ENCODE results near the gene SPTB.
A peak's percentile ranks its signal among the peaks of the same experiment; 100 is the strongest.
"Not testable (repeated sequence)": the region's sequence is repeated elsewhere in the genome, so short reads cannot be mapped to it uniquely, and the experiment has no call there.

SPTB gene

DNA sequence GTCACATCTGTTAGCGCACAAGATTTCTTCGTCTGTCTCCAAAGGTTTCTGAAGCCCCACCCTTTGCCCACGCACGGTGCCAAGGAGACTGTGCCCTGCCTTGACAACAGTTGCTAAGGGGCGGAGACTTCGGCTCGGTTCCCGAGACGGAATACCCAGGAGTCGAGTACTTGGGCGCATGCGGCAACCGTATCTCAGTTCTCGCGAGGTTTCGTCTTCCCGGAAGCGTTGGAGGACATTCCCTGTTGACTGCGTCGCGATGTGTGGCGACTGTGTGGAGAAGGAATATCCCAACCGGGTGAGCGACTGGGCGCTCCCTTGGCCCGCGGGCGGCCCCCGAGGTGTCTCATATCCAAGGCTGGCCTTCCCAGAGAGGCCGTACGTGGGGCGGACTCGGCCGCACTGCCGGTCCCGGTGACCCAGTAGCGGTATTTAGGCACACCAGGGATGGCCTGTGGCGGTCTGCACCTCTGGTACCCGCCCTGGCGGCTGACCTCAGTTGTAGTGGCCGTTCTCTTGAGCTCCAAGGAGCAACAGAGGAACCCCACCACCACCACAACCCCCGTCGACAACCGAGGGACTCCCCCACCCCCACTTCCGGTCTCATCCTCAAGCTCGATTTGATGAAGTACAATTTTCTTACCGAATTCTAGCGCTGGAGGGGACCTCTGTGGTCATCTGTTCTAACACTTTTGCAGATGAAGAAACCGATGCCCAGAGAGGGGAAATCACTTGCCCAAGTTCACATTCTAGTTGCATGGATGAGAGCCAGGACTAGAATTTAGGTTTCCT, 34.7 kb upstream of the SPTB start, which contains the start of gene CHURC1:
TSS of gene CHURC1 (plus strand) at position 219 of the 792 bp plus-strand sequence. CDS start at position 260, 41 bp downstream.
- in situ Hi-C loops (cut with MboI; ENCODE audit: low sequenced_read_pairs, unreplicated experiment): no loop called here
- TF ChIP-seq, protein P1, sequence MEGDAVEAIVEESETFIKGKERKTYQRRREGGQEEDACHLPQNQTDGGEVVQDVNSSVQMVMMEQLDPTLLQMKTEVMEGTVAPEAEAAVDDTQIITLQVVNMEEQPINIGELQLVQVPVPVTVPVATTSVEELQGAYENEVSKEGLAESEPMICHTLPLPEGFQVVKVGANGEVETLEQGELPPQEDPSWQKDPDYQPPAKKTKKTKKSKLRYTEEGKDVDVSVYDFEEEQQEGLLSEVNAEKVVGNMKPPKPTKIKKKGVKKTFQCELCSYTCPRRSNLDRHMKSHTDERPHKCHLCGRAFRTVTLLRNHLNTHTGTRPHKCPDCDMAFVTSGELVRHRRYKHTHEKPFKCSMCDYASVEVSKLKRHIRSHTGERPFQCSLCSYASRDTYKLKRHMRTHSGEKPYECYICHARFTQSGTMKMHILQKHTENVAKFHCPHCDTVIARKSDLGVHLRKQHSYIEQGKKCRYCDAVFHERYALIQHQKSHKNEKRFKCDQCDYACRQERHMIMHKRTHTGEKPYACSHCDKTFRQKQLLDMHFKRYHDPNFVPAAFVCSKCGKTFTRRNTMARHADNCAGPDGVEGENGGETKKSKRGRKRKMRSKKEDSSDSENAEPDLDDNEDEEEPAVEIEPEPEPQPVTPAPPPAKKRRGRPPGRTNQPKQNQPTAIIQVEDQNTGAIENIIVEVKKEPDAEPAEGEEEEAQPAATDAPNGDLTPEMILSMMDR (IDR thresholded peaks at IDR 0.05; ENCODE audit: borderline replicate concordance, control extremely low read depth, extremely low read depth, insufficient read depth, missing control alignments): no peak
- DNase-seq (ENCODE audit: low spot score): peak; percentile 91

DNA sequence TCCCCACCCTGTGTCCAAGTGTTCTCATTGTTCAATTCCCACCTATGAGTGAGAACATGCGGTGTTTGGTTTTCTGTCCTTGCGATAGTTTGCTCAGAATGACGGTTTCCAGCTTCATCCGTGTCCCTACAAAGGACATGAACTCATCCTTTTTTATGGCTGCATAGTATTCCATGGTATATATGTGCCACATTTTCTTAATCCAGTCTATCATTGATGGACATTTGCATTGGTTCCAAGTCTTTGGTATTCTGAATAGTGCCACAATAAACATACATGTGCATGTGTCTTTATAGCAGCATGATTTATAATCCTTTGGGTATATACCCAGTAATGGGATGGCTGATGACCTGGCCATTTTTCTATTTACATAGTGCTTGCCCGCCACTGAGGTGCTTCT, 33.8 kb upstream of the SPTB start:
- in situ Hi-C loops (cut with MboI; ENCODE audit: low sequenced_read_pairs, unreplicated experiment); DNase-seq (ENCODE audit: low spot score): not testable (repeated sequence)

DNA sequence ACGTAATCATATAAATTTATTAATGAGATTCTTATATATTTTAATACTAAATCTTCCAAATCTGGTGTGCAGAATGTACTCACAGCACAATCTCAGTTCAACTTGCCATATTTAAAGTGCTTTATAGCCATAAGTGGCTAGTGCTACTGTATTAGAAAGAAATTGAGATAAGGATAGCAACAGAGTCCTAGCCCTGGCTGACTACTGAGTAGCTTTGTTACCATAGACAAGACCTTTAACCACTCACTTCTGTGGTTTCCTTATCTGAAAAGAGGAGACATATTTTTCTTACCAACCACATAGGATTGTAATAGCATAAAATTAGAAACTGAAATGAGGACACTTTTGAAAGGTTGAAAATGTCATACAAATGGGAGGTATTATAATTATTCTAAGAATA, 32.6 kb upstream of the SPTB start:
- TF ChIP-seq, protein P1 (IDR thresholded peaks at IDR 0.05; ENCODE audit: borderline replicate concordance, control extremely low read depth, extremely low read depth, insufficient read depth, missing control alignments): no peak
- in situ Hi-C loops (cut with MboI; ENCODE audit: low sequenced_read_pairs, unreplicated experiment): no loop called here
- DNase-seq (ENCODE audit: low spot score): no peak

DNA sequence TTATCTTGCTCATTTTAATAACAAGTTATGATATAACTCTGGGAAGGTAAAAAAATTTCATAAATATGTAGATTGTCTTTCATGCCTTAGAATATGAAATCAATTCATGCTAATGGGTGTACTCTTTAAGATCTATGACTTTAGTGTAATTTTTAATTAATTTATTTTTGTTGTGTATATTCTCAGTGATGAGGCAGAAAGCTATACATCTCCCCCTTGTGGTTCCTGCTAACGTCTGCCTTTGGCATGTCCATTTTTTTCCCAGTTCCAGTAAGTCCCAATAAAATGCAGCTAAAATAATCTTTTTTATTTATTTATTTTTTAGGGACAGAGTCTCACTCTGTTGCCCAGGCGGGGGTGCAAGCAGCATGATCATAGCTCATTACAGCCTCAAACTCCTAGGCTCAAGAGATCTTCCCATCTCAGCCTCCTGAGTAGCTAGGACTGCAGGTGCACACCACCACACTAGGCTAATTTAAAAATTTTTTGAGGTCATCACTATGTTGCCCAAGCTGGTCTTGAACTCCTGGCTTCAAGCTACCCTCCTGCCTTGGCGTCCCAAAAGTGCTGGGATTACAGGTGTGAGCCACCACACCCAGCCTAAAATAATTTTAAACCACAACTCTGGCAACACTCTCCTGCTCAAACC, 31.3 kb upstream of the SPTB start:
- TF ChIP-seq, protein P1 (IDR thresholded peaks at IDR 0.05; ENCODE audit: borderline replicate concordance, control extremely low read depth, extremely low read depth, insufficient read depth, missing control alignments): peak; percentile 32
- in situ Hi-C loops (cut with MboI; ENCODE audit: low sequenced_read_pairs, unreplicated experiment): no loop called here
- no peak for DNase-seq (ENCODE audit: low spot score)

DNA sequence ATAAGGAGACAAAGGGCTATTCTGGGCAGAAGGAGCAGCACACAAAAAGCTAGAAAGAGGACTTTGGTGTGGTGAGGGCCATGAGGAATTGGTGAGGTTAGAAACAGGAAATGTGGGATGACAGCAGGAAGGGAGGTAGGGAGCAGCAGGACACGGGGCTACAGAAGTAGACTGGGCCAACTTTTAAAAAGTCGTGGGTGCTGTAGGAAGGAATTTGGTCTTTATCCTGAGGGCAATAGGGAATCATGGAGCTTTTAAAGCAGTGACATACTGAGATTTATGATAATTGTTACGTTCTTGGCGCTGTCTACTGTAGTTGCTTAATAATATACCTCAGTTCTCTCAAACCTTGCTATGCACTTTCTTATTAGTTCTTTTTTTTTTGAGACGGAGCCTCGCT, 26.3 kb upstream of the SPTB start:
- DNase-seq (ENCODE audit: low spot score): no peak
- in situ Hi-C loops (cut with MboI; ENCODE audit: low sequenced_read_pairs, unreplicated experiment): no loop called here
- TF ChIP-seq, protein P1 (IDR thresholded peaks at IDR 0.05; ENCODE audit: borderline replicate concordance, control extremely low read depth, extremely low read depth, insufficient read depth, missing control alignments): no peak

DNA sequence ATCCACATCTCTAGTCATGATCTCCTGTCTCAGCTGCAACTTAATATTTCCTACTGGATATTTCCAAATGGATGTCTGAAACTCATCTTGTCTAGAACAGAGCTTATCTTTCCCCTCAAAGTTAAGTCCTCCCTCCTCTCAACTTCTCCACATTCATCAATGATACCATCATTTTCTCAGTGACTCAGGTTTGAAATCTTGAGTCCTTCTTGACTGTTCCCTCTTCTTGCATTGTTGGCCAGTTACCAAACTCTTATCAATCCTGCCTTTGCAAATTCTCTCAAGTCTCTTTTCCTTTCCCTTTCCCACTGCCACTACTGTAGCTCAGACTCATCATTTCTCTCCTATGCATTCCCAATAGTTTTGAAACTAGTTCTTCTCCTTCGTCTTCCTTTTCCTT, 20.3 kb upstream of the SPTB start:
- TF ChIP-seq, protein P1 (IDR thresholded peaks at IDR 0.05; ENCODE audit: borderline replicate concordance, control extremely low read depth, extremely low read depth, insufficient read depth, missing control alignments): no peak
- no peak for DNase-seq (ENCODE audit: low spot score)
- in situ Hi-C loops (cut with MboI; ENCODE audit: low sequenced_read_pairs, unreplicated experiment): no loop called here

DNA sequence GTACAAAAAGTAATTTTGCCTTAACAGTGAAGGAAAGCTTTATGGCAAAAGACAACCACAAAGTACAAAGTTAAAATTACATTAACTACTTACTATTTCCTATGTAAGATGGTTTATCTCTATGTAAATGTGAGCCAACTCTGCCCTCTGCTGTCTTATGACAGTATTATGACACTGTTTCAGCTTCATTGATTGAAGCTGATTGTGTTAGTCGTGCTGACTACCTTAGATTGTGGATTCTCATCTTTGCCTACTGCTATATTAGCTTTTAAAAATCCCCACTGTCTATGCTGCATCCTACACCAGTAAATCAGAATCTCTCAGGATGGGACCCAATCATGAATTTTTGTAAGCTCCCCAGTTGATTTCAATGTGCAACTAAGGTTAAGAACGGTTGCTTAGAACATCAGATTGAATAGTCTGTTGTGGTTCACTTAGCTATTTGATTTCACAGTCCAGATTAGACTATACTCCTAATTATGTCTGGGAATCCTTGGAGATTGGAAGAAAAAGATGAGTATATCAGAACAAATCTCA, 12.2 kb upstream of the SPTB start:
- TF ChIP-seq, protein P1 (IDR thresholded peaks at IDR 0.05; ENCODE audit: borderline replicate concordance, control extremely low read depth, extremely low read depth, insufficient read depth, missing control alignments): peak; percentile 40
- in situ Hi-C loops (cut with MboI; ENCODE audit: low sequenced_read_pairs, unreplicated experiment): no loop called here
- DNase-seq (ENCODE audit: low spot score): peak; percentile 55
